HG03558 (cell line): Measurements from ENCODE around the gene GATAD2B.
"Not testable (repeated sequence)": the region's sequence is repeated elsewhere in the genome, so short reads cannot be mapped to it uniquely, and the experiment has no call there.

Source experiments
- ATAC-seq: cut with Tn5 transposase; IDR thresholded peaks from one replicate; pipeline ENCODE4 v1.9.1; 2021; ENCODE audit warnings: moderate number of reproducible peaks; ENCODE audit not compliant: unreplicated experiment; ENCODE audit errors: extremely low read depth

GATAD2B gene

DNA sequence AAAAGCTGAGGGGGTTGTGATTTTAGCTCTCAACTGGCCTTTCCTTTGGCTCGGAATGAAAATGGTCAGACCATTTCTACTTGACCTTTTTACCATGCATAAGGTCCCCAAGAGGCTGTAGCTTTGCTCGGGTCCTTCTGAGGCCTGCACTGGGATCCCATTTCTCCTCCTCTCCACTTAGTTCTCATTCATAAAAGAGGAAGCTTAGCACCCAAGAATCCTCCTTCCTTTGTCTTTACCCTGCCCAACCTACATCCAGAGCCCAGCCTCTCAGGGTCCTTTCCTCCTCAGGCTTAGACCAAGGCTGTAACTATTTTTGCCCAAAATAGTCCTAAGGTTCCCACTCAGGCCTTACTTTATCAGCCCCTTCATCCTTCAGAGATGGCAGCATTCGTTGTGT lies 153.6 kb downstream of the GATAD2B start:
- no peak for ATAC-seq

DNA sequence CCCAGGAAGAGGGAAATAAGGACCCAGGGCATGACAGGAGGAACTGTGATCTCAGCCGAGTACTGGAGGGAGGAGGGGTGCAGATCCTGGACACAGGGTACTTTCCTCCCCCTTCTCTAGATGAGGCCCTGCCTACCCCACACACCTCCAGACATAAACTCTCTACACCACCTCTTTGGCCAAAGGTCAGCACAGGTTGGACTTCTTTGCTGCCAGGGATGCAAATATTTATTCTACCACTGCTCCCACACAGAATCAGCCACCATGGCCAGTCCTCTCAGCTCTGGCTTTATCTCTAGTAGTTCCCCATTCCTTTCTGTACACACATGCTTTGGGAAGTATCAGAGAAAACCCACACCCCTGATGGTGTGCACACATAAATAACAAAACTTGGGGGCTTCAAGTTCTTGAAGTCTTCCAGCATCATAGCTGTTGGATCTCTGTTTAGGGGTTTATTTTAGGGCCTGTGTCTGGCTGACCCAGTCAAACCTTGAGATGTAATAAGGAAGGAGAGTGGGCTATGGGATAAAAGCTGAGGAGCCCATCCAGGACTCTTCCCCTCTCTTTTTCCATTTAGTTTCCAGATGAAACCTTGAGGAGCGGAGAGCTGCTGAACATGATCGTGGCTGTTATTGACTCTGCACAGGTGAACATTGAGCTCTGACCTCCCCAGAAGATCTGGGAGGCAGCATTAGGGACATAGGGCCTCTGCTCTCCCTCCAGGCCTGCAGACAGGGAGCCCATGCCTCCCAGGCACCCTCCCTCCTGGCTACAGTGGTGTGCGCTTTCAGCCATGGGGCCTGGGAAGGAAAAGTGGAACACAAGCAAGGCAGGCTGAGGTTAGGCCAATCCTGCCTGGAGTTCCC lies 154.2 kb downstream of the GATAD2B start:
- ATAC-seq = no peak

GRCh38 chr1:153767519-153767918 lies 155.3 kb downstream of the GATAD2B start:
- no peak for ATAC-seq

DNA sequence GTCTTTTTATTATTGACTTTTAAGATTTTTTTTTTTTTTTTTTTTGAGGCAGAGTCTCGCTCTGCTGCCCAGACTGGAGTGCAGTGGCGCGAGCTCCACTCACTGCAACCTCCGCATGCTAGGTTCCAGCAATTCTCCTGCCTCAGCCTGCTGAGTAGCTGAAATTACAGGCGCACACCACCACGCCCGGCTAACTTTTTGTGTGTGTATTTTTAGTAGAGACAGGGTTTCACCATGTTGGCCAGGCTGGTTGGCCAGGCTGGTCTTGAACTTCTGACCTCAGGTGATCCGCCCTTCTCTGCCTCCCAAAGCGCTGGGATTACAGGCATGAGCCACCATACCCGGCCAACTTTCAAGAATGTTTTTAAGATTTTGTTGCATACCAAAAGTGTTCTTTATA lies 156.1 kb downstream of the GATAD2B start:
- ATAC-seq = not testable (repeated sequence)

DNA sequence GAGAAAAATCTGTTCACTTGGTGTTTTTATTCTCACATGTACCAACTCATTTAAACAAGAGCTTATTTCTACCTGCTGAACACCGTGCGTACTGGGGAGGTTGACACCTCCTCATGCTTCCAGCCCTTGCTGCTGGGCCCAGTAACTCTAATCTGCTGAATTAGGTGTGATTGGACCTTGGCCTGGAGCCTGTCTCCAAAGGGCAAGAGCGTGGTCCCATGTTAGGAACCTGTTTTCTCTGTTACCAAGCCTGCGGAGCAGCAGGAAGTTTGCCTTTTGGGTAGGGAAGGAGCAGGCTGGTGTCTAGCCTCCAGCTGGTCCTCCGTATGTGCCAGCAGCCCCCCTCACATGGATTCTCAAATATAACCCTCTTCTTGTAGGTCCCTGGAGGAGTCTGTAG lies 158.5 kb downstream of the GATAD2B start:
- ATAC-seq = no peak

DNA sequence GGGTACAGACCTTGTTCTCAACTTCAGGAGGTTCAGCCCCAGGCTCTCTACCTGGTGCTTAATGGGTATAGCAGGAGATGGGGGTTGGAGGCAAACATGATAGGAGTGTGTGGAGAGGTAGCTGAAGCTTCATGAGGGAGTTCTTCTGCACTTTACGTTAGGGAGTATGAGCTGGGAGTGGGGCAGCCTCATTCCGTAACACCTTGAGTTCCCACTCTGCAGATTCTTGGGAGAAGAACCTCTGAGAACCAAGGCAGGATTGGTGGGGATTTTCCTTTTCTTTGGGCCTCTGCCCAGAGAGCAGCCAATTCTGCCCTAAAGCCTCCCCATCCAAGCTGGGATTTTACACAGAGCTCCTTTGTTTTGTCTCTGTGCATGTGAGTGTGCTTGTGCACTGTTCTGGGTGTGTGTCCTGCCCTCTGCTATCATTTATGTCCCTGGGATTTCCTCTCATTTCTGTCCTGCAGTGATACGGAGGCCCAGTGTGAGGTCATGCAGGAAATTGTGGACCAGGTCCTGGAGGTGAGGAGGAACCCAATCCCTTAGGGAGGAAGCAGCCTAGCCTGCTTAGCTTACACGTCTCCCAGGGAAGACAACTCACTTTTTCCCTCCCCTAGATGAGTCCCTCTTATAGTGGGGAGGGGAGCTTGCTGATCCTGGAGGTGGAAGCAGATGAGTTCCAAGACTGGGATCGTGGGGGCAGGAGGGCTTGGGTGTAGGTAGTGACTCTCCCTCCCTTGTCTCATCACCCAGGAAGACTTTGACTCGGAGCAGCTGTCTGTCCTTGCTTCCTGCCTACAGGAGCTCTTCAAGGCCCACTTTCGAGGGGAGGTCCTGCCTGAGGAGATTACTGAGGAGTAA lies 159.2 kb downstream of the GATAD2B start:
- ATAC-seq = no peak

- ATAC-seq = no peak
Observed at GRCh38 chr1:153760440-153760839, 162.3 kb downstream of the GATAD2B start.
